Measurements from ENCODE around the gene VPS4A.
"Not testable (repeated sequence)": the region's sequence is repeated elsewhere in the genome, so short reads cannot be mapped to it uniquely, and the experiment has no call there.

The VPS4A gene

DNA sequence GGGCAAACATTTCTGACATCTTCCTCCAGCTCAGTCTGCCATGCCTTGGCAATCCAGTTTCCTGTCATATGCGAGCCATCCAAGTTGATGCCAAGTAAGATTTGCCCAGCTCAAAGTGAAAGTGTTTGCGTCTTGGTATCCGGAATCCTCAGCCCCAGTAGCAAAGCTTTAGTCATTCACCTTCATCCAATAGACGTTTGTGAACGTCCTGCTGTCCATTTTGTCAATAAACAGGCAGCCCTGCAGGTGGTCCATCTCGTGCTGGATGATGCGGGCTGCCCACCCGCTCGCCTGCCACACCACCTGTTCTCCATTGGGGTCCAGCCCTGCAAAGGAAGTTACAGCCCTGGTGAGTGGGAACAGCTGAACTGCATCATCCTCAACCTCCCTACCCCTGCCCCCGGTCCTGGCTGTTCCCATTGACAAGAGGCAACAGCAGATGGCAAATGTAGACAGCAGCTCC, 17.7 kb downstream of the VPS4A start:
- no peak for DNase-seq

DNA sequence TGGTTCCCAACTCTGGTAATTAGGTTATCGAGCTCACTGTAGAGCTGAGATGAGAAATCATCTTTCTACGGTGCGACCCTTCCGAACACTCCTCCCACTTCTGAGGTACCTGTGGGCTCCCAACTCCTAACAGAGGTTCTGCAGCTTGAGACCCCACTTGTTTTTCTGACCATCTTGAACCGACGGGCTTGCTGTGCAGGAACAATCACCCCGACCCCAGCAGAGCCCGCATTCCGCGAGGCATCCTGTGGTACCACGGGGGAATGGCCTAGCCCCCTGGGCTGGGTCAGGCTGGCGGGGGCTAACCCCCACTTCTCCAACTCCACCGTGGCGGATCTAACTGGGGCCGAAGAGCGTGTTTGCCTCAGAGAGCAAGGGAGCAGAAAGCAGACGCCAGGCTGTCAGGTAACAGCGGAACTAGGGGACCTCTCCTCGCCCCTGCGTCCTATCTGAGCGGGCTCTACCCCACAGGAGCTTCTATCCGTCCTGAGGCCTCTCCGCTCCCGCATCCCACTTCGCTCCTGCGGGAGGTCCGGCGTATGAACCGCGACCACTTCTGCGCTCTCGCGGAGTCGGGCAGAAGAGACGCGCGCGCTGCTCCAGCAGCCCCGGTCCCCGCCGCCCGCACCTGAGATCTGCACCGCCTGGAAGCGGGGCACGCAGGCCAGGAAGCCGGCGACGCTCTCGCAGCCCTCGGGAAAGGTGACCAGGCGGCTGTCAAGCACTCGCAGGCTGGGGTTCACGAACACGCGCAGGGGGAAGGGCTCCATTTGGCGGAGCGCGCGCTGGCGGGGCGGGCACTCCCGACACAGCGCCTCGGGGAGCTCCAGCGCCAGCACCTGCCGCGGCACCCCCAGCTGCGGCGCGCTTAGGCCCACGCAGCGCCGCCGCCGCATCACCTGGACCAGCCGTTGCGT, 18.5 kb downstream of the VPS4A start:
- DNase-seq, result peak in 1 of 2 experiments; percentile 30

GRCh38 chr16:69330286-69331109, 19.3 kb downstream of the VPS4A start, which contains the start of gene PDF:
PDF (minus strand) TSS chr16:69330588; CDS start chr16:69330570, 18 bp downstream.
- peak; percentile 86 to 95 for DNase-seq

DNA sequence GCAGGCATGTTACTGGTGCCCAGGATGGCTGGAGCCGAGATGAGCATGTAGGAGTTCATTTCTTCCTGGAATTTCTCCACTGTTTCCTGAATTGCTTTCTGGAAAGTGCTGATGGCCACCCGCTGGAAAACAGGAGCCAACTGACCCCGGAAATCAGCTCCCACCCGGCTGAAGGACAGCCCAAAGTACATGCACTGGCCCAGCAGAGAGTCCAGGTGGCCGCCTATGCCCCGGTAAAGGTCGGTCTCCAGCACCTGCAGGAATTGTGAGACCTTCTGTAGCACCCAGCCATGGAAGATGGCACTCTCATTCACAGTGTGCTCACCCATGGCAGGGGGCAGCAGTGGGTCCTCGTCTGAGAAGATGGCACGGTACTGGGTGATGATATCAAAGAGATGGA, 23.5 kb downstream of the VPS4A start:
- DNase-seq, result no peak

GRCh38 chr16:69338557-69339288, 27.6 kb downstream of the VPS4A start:
- no peak for DNase-seq

DNA sequence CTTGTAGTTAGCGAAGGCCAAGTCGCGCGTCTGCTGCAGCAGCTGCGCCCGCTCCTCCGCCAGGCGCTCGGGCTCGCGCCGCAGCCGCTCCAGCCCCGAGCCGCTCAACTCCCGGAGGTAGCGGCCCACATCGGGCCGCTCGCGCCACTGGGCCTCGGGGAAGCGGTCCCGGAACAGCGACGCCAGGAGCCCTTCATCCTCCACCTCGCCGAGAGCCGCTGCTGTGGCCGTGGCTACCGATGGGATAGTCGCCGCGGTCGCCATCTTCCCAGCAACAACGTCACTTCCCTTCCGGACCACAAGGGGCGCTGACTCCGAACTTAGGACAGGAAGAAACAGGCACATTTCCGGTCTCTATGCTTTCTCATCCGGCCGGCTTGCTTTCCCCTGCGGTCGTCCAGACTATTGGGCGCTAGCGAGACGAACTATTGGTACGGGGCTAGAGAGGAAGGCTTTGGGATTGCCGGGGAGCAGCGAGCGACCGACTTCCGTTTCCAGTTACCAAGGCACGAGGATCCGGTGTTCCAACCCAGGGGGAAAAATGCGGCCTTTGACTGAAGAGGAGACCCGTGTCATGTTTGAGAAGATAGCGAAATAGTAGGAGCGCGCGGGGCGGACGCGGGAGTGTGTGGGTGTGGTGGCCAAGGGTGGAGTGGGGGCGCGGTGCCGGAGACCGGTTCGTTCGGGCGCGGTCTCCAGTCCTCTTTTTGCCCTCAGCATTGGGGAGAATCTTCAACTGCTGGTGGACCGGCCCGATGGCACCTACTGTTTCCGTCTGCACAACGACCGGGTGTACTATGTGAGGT, 28.3 kb downstream of the VPS4A start, which contains the start of the genes COG8 and NIP7:
TSS of gene COG8 (minus strand) at position 276 of the 806 bp plus-strand sequence. CDS start at position 264, 12 bp downstream.
TSS of gene NIP7 (plus strand) at position 484 of the 806 bp plus-strand sequence. CDS start at position 542, 58 bp downstream.
- DNase-seq, result peak; percentile 99

GRCh38 chr16:69340095-69340644, 29.0 kb downstream of the VPS4A start:
- no peak for DNase-seq

- no peak for DNase-seq
Measured at GRCh38 chr16:69344171-69344570, 33.0 kb downstream of the VPS4A start.

DNA sequence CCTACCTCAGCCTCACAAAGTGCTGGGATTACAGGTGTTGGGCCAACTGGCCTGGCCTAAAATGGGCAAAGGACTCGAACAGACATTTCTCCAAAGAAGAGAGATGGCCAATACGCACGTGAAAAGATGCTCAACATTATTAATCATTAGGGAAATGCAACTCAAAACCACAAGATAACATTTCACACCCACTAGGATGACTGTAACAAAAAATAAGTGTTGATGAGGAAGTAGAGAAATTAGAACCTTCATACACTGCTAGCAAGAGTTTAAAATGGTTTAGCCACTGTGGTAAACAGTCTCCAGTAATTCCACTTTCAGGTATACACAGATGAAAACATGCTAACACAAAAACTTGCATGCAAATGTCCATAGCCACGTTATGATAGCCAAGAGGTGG, 34.8 kb downstream of the VPS4A start:
- no peak for DNase-seq

- no peak for DNase-seq
Measured at GRCh38 chr16:69346683-69347082, 35.5 kb downstream of the VPS4A start.

- DNase-seq, result no peak
Measured at GRCh38 chr16:69348222-69348621, 37.1 kb downstream of the VPS4A start.

DNA sequence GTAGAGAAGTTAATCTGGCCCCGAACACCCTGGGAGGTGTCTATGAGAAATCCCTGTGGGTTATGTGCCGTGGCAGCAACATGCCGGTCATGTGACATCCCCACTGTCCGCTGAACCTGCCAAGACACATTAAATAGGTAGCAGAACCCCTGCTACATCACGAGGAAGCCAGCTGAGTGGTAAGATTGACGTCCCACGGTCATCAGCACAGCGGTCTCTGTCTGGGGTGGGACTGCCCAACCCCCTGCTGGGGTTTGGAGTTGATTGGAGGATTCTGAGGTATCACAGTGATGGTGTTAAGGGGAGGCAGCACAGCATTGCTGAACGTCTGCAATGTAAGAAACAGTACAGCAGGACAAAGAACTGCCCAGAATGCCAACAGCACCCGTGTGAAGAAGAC, 38.4 kb downstream of the VPS4A start:
- no peak for DNase-seq

DNA sequence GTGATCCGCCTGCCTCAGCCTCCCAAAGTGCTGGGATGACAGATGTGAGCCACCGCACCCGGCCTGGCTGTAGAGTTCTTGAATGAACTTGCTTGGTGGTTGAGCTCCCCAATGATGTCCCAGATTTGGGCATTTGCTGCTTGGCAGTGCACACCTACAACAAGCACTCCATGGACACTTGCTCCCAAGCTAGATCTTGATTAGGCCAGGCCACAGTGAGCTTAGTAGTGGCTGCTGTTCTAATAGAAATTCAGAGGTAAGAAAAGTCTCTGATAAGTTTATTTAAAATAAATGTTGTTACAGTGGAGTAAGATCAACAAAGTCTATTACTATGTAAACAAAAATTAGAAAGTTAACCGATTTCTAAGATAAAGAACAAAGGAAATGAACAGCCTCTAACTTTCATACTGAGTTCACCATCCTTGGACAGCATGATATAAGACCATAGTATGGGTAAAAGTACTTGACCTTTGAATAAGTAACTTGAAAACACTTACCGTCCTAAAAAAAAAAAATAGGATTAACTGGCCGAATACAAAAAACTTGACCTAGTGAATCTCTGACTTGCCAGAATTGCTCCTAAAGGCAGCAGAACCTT, 39.5 kb downstream of the VPS4A start:
- no peak for DNase-seq

DNA sequence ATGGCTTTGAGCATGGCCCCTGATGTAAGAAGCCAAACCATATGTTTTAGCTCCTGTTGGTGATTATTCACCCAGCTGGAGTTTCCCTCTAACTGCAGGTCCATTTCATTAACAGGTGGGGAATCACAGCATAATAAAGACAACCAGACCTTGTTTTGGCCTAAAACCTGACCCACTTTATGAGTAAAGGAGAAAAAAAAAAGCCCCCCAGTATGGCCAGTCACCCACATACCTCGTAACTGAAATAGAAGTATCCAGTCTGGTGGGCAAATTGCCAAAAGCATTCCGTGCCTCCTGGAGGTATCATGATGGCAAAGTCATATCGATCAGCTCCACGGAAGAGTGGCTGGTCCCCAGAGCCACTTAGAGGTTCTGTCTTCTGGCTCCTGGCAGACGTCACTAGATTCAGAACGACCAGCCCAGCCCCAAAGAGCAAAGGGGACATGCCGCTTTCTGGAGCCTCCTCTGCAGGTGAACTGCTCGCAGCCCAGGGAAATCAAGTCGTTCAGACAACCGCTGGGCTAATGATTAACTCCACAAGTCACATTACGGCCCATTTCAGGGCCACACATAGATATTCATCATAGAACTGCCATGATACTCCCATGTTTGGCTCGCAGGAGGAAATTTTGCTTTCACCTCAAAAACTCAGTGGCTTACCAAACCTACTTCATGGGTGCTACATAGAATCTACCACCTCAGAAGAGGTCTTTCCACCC, 40.3 kb downstream of the VPS4A start, which contains the start of gene TMED6:
TSS of gene TMED6 (minus strand) at position 478 of the 719 bp plus-strand sequence. CDS start at position 445, 33 bp downstream.
- no peak for DNase-seq

DNA sequence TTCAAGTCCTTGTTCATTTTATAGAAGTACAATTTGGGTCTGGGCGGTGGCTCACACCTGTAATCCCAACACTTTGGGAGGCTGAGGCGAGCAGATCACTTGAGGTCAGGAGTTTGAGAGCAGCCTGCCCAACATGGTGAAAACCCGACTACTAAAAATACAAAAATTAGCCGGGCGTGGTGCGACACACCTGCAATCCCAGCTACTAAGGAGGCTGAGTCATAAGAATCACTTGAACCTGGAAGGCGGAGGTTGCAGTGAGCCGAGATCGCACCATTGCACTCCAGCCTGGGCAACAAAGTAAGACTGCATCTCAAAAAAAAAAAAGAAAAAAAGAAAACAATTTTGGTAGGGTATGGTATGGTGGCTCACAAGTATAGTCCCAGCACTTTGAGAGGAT, 48.9 kb downstream of the VPS4A start:
- not testable (repeated sequence) for DNase-seq

- no peak for DNase-seq
Measured at GRCh38 chr16:69363281-69363717, 52.1 kb downstream of the VPS4A start.

DNA sequence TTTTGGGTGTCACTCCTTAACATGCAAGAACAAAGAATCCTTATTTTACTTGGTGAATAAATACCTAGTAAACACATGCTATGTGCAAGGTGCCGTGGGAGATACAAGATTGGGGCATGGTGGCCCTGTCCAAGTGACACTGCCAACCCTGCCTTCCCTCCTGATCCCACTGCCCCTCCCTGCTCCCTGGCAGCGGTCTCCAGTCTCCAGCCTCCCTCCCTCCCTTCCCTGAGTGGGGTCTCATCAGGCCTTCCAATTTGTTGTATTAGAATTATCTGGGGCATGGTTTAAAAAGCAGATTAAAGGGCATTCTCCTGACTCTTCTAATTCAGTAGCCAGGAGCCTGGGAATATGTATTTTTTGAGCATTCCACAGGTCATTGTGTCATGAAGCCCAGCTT, 52.9 kb downstream of the VPS4A start:
- no peak for DNase-seq

GRCh38 chr16:69365901-69366300, 54.8 kb downstream of the VPS4A start:
- DNase-seq, result no peak

GRCh38 chr16:69366431-69366830, 55.3 kb downstream of the VPS4A start:
- no peak for DNase-seq

DNA sequence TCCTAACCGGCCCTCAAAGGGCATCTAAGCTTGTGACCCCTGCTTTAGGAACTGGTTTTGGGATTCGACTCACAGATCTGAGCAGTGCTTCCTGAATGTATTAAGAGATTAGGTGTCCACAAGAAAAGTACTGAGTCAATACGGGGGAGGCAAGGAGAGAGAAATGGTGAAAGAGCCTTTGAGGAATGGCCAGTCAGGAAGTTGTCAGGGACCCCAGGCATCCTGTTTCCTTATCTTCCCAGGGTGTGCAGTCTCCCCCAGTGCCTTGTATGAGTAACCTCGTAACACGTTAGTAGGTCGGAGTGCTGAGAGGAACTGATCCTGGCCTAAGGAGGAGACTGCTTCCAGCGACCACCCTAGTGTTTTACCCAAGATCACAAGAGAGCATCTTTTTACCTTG, 56.8 kb downstream of the VPS4A start:
- no peak for DNase-seq

Measured in SHP77 (cell line).